Measurements from ENCODE around the gene IGSF9. TPM values are rescaled to one million over a fixed set of nuclear protein-coding genes. Genes with fewer than 3 reads are reported as not detected.

IGSF9 gene
- total RNA-seq, 1 donor from 2014 or later: 2.0 TPM

DNA sequence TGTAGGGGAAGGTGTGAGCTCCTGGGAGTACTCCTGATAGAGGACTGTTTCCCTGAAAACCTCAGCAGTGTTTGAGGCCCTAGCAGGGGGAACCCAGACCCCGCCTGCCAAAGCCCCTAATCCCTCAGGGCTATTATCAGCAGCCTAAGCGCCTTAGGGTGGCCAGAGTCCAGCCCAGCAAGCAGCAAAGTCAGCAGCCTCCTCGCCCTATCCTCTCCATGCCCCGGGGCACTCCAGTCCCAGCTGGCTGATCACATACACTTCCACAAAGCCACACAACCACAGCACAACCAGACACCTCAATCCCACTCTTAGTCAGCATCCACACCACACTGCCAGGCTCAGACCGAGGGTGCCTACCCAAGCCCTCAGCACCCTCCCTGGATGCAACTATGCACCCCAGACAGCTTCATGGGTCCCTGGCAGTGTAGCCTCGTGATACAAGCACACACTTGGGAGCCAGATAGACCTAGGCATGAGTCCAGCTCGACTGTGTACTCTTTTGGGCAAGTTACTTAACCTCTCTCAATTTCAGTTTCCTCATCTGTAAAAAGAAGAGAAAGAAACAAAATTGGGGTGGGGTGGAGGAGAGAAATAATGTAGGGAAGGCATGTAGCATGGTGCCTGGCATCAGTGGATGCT is 7.1 kb downstream of the IGSF9 start:
- Histone ChIP-seq H3K27me3 (ENCODE audit: low read depth) (no peaks in the 10 kb centered on the region), H3K4me3 (no peak overlapping the region), H3K36me3 (no peaks in the 10 kb centered on the region), H3K27ac (no peak overlapping the region), H3K4me1 (peaks cover 17% of the 10 kb centered on the region), H3K9me3 (no peaks in the 10 kb centered on the region)
- TF ChIP-seq, protein P1, sequence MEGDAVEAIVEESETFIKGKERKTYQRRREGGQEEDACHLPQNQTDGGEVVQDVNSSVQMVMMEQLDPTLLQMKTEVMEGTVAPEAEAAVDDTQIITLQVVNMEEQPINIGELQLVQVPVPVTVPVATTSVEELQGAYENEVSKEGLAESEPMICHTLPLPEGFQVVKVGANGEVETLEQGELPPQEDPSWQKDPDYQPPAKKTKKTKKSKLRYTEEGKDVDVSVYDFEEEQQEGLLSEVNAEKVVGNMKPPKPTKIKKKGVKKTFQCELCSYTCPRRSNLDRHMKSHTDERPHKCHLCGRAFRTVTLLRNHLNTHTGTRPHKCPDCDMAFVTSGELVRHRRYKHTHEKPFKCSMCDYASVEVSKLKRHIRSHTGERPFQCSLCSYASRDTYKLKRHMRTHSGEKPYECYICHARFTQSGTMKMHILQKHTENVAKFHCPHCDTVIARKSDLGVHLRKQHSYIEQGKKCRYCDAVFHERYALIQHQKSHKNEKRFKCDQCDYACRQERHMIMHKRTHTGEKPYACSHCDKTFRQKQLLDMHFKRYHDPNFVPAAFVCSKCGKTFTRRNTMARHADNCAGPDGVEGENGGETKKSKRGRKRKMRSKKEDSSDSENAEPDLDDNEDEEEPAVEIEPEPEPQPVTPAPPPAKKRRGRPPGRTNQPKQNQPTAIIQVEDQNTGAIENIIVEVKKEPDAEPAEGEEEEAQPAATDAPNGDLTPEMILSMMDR (IDR thresholded peaks at IDR 0.05): no peak
- DNase-seq (no peak), ATAC-seq (no peak)
- intact Hi-C loops (cut with DNase I): loop anchor here (5.0 kb wide), 1 partner anchor 69 kb away; no protein-coding TSS in a partner anchor

DNA sequence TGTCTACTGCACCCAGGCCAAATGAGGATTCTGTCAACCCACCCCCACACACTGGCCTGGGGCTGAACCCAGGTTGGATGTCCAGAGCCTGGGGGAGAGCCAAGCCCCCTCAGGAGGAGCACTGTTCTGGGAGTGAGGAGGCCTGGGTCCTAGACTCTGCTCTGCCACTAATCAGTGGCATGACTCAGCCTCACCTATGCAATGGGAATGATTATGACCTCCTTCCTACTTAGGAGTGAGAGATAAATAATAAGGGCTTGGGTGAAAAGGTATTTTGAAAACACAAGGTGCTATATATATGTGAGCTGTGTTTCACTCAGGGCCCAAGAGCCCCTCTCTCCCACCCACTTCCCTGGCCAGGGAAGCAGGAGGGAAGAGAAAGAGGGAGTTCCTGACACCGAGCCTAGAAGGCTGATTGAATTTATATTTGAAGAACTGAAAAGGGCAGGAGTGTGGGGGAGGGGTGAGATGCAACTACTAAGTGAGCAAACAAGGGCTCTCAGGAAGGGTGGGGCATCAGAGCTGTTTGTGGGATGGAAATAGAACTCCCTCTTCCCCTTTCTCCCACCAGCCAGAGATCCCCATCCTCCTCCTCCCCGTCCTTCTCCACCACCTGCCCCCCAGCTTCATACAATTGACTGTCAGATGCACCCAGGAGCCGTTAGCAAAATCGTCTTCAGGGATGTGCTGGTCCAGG is 8.2 kb downstream of the IGSF9 start:
- no peaks in the 10 kb centered on the region for H3K9me3 ChIP-seq
- TF ChIP-seq, protein P1 (IDR thresholded peaks at IDR 0.05): no peak
- H3K27ac ChIP-seq: no peak overlapping the region
- intact Hi-C loops (cut with DNase I): loop anchor here (5.0 kb wide), 1 partner anchor 70 kb away; no protein-coding TSS in a partner anchor
- DNase-seq: no peak
- peaks cover 17% of the 10 kb centered on the region for H3K4me1 ChIP-seq
- peak in 1 of 2 donors; percentile 4 for ATAC-seq
- no peaks in the 10 kb centered on the region for H3K27me3 ChIP-seq (ENCODE audit: low read depth)
- H3K36me3 ChIP-seq: no peaks in the 10 kb centered on the region
- no peak overlapping the region for H3K4me3 ChIP-seq

DNA sequence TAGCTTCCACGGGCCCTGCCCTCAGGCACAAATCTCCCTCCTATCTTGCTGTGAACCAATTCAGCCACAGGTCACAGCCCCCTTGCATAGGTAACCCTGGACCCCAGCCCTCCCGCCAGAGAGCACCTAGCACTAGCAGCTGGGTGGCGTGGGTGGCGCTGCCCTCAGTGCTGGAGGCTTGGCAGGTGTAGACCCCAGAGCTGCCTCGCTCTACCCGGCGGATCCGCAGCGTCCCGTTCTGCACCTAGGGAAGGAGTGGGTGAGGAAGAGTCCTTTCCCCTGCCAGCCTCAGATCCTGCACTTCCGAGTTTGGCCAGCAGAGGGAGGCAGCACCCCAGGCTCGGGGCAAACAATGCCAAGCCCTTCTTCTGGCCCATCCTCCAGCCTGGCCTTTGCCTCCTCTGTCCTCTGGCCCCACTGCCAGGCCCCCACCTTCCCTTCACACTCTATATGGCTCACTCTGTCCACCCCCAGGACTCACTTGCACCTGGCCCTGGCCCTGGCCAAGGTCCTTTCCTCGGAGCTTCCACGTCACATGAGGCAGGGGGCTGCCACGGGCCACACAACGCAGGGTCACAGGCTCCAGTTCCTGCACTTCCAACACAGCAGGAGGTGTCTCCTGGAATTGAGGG is 9.0 kb downstream of the IGSF9 start:
- intact Hi-C loops (cut with DNase I): loop anchor here (5.0 kb wide), 1 partner anchor 71 kb away; no protein-coding TSS in a partner anchor
- peak; percentile 79 for DNase-seq
- Histone ChIP-seq H3K4me3 (no peak overlapping the region), H3K4me1 (peaks cover 17% of the 10 kb centered on the region), H3K27me3 (ENCODE audit: low read depth) (no peaks in the 10 kb centered on the region), H3K27ac (no peak overlapping the region), H3K9me3 (no peaks in the 10 kb centered on the region), H3K36me3 (no peaks in the 10 kb centered on the region)
- ATAC-seq: peak; percentile 87 to 91
- TF ChIP-seq, protein P1 (IDR thresholded peaks at IDR 0.05): peak; percentile 99

DNA sequence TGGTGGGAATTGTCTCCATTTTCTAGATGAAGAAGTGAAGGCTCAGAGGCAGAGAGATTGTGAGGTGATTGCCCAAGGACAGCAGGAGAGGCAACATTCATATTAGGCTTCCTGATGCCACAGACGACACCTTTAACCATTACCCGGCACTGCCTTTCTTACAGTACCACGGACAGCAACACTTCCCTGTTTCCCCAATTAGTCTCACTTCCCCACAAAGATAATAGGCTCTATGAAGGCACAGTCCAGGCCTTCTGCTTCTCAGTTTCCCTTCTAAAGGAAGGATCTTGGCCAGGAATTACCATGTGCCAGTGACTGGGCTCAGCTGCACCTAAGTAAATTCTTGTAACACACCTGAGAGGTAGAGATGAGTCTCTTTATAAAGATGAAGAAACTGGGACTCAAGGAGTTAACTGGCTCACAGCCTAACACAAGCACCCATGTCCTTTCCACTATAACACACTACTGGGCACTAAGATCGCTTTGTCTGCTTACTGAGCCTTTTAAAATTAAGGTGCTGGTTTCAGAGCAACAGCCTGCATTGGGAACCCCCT is 9.6 kb downstream of the IGSF9 start:
- ATAC-seq (peak in 1 of 2 donors; percentile 42), DNase-seq (no peak)
- TF ChIP-seq, protein P1 (IDR thresholded peaks at IDR 0.05): no peak
- H3K27me3 ChIP-seq (ENCODE audit: low read depth): no peaks in the 10 kb centered on the region
- H3K9me3 ChIP-seq: no peaks in the 10 kb centered on the region
- no peak overlapping the region for H3K4me3 ChIP-seq
- peaks cover 17% of the 10 kb centered on the region for H3K4me1 ChIP-seq
- H3K27ac ChIP-seq: no peak overlapping the region
- intact Hi-C loops (cut with DNase I): loop anchor here (5.0 kb wide), 1 partner anchor 72 kb away; no protein-coding TSS in a partner anchor
- H3K36me3 ChIP-seq: no peaks in the 10 kb centered on the region

DNA sequence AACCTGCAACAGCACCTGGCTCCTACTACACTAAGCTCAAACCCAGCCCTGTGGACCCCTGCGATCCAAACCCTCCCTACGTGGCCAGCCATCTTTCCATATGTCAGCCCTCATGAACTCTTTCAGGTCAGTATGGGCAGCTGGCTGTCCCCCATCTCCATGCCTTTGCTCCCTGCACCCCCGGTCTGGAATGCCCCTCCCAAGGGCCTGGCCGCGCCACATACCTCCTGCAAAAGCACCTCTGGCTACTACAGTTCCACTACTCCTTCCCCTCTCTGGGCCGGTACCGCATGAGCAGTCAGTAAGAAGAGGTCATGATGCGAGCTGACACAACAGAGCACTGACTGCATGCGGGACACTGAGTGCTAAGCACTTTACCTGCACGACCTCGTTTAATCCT is 10.1 kb downstream of the IGSF9 start:
- DNase-seq (no peak), ATAC-seq (no peak)
- no peak overlapping the region for H3K27ac ChIP-seq
- TF ChIP-seq, protein P1 (IDR thresholded peaks at IDR 0.05): no peak
- intact Hi-C loops (cut with DNase I): loop anchor here (5.0 kb wide), 1 partner anchor 72 kb away; no protein-coding TSS in a partner anchor
- H3K27me3 ChIP-seq (ENCODE audit: low read depth): no peaks in the 10 kb centered on the region
- no peak overlapping the region for H3K4me3 ChIP-seq
- H3K36me3 ChIP-seq: no peaks in the 10 kb centered on the region
- H3K4me1 ChIP-seq: peaks cover 17% of the 10 kb centered on the region
- H3K9me3 ChIP-seq: no peaks in the 10 kb centered on the region

Measured in lower lobe of right lung (tissue), 2 donors.